ENCODE measurements around the gene VAC14. TPM values are rescaled to one million over a fixed set of nuclear protein-coding genes. Genes with fewer than 3 reads are reported as not detected.

Gene VAC14
- total and polyA plus RNA-seq, 2 of the 8 experiments (the other 6 are each of a cell fraction or from before 2014, with no cell fraction given): 56.0 to 108 TPM

DNA sequence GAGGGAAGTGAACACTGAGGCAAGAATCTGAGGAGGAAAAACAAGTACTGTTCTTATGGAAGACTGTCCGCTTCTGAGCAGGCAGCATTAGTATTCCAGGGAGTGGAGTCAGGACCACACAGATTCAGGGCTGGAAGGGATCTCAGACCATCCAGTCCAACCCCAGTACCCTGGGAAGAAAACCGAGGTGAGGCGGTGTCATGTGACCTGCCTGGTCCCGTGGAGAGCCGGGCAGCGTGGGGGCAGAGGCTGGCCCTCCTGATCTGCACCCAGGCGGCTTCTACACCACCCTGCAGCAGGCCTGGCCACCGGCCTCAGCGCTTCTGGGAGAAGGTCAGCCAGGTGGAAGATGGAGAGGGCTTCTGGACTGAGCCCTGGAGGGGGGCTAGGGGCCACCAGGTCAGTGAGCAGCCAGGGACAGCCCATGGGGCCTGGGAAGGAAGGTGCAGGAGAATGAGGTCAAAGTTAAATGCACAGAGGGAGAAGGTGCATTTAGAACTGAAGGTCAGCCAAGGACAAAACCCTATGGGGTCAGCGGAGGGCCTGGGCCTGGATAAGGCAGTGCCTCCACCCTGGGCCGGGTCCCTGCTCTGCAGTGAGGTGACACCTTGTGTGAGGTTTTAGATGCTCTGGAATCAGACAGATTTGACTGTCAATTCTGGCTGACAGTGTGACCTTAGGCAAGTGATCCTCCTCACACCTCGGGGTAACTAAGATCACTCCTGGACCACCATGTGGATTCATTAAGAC is 45.9 kb downstream of the VAC14 start:
- H2BK15ac ChIP-seq (ENCODE audit: low read length): no peak overlapping the region
- no peak overlapping the region for H4K5ac ChIP-seq (ENCODE audit: insufficient read length, low read depth, low read length)
- no peak overlapping the region for H3K56ac ChIP-seq (replicated peaks; ENCODE audit: insufficient read length, low read depth, low read length)
- peaks cover 0 to 6% (median 4%) of the 10 kb centered on the region in 4 experiments; a peak in 3 of 8 replicates for H3K36me3 ChIP-seq (ENCODE audit: control insufficient read depth in 2 of 4, insufficient read depth in 4 of 4, low read length in 3 of 4)
- no peak overlapping the region for H2BK12ac ChIP-seq (ENCODE audit: low read depth, low read length)
- H3K23me2 ChIP-seq (ENCODE audit: low read depth, low read length): no peaks in the 10 kb centered on the region
- no peak overlapping the region for H2BK20ac ChIP-seq (ENCODE audit: low read length)
- H4K91ac ChIP-seq (replicated peaks; ENCODE audit: insufficient read length, low read length): no peak overlapping the region
- H3K79me1 ChIP-seq (ENCODE audit: low read depth, low read length): 0 out of 2 replicates have a peak, but pooled peaks cover 2% of the 10 kb centered on the region
- peaks cover 0 to 5% of the 10 kb centered on the region in 2 experiments for H4K20me1 ChIP-seq (replicated peaks in 1 of 2; ENCODE audit: control insufficient read depth in 1 of 2, insufficient read depth in 2 of 2, low read length in 2 of 2)
- no peak overlapping the region for H3K18ac ChIP-seq (ENCODE audit: extremely low read depth, low read length)
- H2BK120ac ChIP-seq (replicated peaks; ENCODE audit: low read depth, low read length): no peak overlapping the region
- no peak overlapping the region for H2BK5ac ChIP-seq (ENCODE audit: low read depth, low read length)
- FAIRE-seq (no peak), DNase-seq (ENCODE audit: low read depth in 1 of 2, low spot score in 2 of 2) (no peak)
- TF ChIP-seq POLR2A (IDR thresholded peaks at IDR 0.05; ENCODE audit: control extremely low read depth in 1 of 2, low read depth in 2 of 2, low read length in 2 of 2) (no peak), SIX5 (IDR thresholded peaks at IDR 0.05; ENCODE audit: low read depth, low read length) (no peak)
- H3K4me3 ChIP-seq (ENCODE audit: extremely low read depth in 1 of 4, insufficient read depth in 2 of 4, low read depth in 3 of 4, low read length in 4 of 4): no peak overlapping the region
- H3K9me3 ChIP-seq (ENCODE audit: insufficient read depth in 2 of 2, low read depth in 1 of 2, low read length in 1 of 2): no peaks in the 10 kb centered on the region
- H4K8ac ChIP-seq (ENCODE audit: extremely low read depth, insufficient read depth, low read length): no peak overlapping the region
- no peak overlapping the region for H3K4ac ChIP-seq (replicated peaks; ENCODE audit: insufficient read length, low read depth, low read length)
- CTCF ChIA-PET (ENCODE audit: partially characterized antibody): interaction anchor here (0.9 to 7.0 kb wide), 5 partner anchors 11 to 75 kb away, joined by 3 to 57 read pairs (median 9); no protein-coding TSS in a partner anchor
- POLR2A ChIA-PET (ENCODE audit: partially characterized antibody): interaction anchor here (1.1 kb wide), 1 partner anchor 11 kb away, joined by 3 read pairs; no protein-coding TSS in a partner anchor
- H3K4me2 ChIP-seq (ENCODE audit: insufficient read depth in 1 of 2, low read depth in 2 of 2, low read length in 2 of 2): no peak overlapping the region
- WGBS, 2 experiments (ENCODE audit: extremely low coverage in 1 of 2, insufficient coverage in 1 of 2, insufficient read length in 1 of 2, insufficient replicate concordance in 2 of 2, low coverage in 1 of 2, low lambda C conversion rate in 2 of 2, missing lambda C conversion rate in 1 of 2): 86% methylated on average over 12 of the region's 12 CpGs; no CpG with 5 or more reads in 1 of the 2 experiments
- H3K79me2 ChIP-seq (ENCODE audit: control insufficient read depth in 1 of 2, insufficient read depth in 2 of 2, low read length in 2 of 2): no peaks in the 10 kb centered on the region
- no peak overlapping the region for H2AK5ac ChIP-seq (ENCODE audit: low read depth, low read length)
- H3K14ac ChIP-seq (ENCODE audit: insufficient read length): no peak overlapping the region
- no peak overlapping the region for H3K23ac ChIP-seq (ENCODE audit: insufficient read length)
- H3K27me3 ChIP-seq (replicated peaks in 1 of 4; ENCODE audit: control insufficient read depth in 3 of 4, extremely low read depth in 1 of 4, insufficient read depth in 3 of 4, low read length in 3 of 4): no peaks in the 10 kb centered on the region
- peaks cover 0 to 9% (median 3%) of the 10 kb centered on the region in 4 experiments; a peak in 4 of 7 replicates for H3K4me1 ChIP-seq (replicated peaks in 1 of 4; ENCODE audit: control insufficient read depth in 3 of 4, insufficient read depth in 4 of 4, low read length in 3 of 4)
- no peak overlapping the region for H3K9ac ChIP-seq (replicated peaks in 1 of 4; ENCODE audit: extremely low read depth in 1 of 4, low read depth in 3 of 4, low read length in 3 of 4)
- H2AFZ ChIP-seq (ENCODE audit: low read length): no peak overlapping the region
- no peak overlapping the region for H3K27ac ChIP-seq (ENCODE audit: low read depth, low read length)
